NCI-H345 (cell line): ENCODE measurements around the gene CRELD2.
A peak's percentile ranks its signal among the peaks of the same experiment; 100 is the strongest.

Experiments used
- DNase-seq: peaks from one replicate; lab custom pipeline; 2025; lab: John Stamatoyannopoulos, UW

CRELD2 gene, protein sequence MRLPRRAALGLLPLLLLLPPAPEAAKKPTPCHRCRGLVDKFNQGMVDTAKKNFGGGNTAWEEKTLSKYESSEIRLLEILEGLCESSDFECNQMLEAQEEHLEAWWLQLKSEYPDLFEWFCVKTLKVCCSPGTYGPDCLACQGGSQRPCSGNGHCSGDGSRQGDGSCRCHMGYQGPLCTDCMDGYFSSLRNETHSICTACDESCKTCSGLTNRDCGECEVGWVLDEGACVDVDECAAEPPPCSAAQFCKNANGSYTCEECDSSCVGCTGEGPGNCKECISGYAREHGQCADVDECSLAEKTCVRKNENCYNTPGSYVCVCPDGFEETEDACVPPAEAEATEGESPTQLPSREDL

DNA sequence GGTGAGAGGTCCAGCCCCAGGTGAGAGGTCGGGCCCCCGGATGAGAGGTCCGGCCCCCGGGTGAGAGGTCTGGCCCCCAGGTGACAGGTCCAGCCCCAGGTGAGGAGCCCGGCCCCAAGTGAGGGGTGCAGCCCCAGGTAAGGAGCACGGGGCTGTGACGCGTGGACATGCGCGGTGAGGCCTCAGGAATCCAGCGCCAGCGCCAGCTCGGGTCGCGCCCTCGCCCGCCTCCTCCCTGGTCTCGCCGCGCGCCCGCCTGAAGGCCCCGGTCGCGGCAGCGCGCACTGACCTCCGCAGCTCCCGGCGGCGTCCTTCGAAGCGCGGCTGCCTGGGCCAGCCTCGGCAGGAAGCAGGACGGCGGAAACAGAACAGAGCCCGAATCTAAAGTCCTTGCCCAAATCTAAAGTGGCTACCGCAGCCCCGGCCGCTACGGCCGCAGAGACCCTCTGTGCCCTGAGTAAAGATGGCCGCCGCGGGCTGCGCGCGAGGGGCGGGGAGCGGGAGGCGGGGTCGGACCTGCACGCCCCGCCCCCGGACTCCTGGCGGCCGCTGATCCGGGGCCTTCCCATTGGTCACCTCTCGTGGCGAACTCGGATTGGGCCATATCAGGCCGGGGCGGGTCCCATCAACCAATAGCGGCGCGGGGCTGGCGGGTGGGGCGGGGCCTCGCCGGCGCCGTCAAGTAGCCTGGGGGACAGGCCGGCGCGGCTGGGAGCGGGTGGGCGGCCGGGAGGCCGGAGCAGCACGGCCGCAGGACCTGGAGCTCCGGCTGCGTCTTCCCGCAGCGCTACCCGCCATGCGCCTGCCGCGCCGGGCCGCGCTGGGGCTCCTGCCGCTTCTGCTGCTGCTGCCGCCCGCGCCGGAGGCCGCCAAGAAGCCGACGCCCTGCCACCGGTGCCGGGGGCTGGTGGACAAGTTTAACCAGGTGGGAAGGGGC lies at the start of gene CRELD2, which contains the start of gene ALG12:
Gene CRELD2, plus strand, starts transcription at position 661 of the 937 bp plus-strand sequence. Its CDS starts 136 bp downstream, at position 797.
Gene ALG12, minus strand, starts transcription at position 465 of the 937 bp plus-strand sequence. CDS start 4,673 bp downstream, outside the sequence.
- peak; percentile 93 for DNase-seq

DNA sequence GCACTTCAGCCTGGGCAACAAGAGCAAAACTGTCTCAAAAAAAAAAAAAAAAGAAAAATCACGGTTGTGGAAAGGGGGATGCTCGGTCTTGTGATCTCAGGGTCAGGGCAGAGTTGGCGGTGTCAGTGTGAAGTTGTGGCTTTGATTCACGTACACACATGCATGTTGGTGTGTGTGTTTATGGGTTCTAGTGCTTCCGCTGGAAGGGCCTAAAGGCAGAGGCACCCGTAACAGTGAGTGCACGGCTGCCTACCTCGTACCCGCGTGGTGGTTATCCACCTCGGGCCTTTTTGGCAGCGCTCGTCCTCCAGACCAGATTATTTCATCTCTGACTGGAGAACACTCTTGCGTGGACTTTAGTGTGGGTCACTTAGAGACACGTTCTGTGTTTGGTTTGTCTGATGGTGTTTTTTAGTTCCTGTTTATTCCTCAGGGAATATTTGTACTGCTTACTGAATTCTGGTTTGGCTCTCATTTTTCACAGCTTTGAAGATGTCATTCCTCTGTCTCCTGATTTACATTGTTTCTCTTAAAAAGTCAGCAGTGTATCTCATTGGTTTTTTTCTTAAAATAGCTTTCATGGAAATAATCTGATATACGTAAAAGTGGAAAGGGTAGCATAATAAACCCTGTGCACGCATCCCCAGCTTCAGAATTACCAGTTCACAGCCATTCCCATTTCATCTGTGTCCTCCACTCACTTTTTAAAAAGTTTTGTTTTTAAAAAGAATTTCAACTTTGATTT lies 49.2 kb upstream of the CRELD2 start:
- no peak for DNase-seq

DNA sequence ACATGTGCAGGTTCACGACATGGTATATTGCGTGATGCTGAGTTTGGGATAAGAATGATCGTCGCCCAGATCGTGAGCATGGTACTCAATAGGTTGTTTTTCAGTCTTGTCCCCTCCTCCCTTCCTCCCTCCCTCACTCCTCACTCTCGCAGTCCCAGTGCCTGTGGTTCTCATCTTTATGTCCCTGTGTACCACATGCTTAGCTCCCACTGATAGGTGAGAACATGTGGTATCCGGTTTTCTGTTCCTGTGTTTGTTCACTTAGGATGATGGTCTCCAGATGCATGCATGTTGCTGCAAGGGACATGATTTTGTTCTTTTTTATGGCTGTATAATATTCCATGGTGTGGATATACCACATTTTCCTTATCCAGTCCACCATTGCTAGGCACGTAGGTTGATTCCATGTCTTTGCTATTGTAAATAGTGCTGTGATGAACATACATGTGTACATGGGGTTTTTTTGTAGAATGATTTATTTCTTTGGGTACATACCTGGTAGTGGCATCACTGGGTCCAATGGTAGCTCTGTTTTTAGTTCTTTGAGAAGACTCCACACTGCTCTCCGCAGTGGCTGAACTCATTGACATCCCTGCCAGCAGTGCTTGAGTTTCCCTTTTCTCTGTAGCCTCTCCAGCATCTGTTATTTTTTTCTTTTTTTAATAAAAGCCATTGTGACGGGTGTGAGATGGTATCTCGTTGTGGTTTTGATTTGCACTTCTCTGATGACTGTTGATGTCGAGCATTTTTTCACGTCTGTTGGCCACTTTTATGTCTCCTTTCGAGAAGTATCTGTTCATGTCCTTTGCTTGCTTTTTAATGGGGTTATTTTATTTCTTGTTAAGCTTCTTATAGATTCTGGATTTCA lies 48.4 kb upstream of the CRELD2 start:
- DNase-seq: no peak

DNA sequence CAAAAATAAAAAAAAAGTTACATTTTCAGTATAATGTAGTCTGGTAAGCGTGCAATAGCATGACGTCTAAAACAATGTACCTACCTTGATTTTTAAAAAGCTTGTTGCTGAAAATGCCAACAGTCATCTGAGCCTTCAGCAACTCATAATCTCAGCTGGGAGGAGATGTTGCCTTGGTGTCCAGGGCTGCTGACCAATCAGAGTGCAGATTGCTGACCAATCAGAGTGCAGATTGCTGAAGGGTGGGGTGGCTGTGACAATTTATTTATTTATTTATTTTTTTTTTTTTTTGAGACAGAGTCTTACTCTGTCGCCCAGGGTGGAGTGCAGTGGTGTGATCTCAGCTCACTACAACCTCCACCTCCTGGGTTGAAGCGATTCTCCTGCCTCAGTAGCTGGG lies 47.0 kb upstream of the CRELD2 start:
- no peak for DNase-seq

DNA sequence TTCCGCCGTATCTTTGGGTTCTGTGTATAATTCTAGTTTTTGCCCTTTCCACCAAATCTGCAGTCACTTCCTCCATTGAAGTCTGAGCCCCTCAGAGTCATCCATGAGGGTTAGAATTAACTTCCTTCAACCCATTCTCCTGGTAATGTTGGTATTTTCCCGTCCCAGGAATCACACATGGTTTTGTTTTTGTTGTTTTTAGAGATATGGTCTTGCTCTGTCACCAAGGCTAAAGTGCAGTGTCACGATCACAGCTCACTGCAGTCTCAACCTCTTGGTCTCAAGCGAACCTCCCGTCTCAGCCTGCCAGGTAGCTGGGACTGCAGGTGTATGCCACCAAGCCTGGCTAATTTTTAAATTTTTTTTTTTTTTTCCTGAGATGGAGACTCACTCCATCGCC lies 46.1 kb upstream of the CRELD2 start:
- no peak for DNase-seq

DNA sequence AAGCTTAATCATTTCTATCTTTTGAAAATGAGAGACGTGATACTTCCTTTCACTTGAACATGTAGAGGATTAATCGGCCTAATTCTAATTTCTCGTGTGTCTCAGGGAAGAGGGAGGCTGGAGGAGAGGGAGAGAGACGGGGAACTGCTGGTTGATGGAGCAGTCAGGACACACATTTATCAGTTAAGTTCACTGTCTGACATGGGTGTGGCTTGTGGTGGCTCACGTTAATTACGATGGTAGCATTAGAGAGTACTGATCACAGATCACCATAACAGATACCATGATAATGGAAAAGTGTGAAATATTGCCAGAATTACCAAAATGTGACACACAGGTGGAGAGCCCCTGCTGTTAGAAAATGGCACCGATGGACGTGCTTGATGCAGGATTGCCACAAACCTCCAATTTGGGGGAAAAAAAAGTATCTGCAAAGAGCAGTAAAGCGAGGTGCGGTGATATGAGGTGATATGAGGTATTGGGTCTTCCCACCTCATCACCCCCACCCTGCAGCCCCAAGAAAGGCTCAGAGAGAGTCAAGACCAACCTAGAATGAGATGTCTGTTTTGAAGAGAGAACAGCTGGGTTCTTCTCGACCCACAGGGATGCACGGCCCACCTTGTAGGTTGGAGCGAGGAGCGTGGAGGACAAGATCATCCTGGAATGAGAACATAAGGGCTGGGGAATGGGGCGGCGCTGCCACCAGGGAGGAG lies 45.0 kb upstream of the CRELD2 start:
- DNase-seq: no peak

DNA sequence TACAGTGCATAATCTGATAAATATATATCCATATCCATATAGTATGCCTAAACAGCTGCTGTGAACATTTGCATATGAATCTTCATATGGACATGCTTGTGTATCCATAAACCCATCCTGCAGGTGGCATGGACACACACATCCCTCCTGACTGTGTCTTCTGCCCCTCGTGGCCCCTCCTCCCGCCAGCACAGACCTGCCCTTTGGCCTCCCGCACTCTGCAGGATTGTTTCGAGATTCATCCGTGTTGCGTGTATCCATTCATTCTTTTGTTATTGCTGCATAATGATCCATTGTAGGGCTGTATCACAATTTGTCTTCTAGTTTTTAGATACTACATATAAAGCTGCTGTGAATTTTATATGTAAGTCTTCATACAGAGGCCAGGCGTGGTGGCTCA lies 40.8 kb upstream of the CRELD2 start:
- no peak for DNase-seq

DNA sequence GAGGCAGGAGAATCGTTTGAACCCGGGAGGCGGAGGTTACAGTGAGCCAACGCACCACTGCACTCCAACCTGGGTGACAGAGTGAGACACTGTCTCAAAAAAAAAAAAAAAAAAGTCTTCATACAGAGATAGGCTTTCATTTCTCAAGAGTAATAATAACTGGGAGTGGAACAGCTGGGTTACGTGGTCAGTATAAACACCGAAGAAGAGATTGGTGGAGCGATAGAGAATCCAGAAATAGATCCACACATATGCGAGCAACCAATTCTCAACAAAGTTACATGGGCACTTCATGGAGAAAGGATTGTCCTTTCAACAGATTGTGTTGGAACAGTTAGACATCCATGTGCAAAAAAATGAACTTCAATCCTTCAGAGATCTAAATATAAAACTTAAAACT lies 40.2 kb upstream of the CRELD2 start:
- no peak for DNase-seq

DNA sequence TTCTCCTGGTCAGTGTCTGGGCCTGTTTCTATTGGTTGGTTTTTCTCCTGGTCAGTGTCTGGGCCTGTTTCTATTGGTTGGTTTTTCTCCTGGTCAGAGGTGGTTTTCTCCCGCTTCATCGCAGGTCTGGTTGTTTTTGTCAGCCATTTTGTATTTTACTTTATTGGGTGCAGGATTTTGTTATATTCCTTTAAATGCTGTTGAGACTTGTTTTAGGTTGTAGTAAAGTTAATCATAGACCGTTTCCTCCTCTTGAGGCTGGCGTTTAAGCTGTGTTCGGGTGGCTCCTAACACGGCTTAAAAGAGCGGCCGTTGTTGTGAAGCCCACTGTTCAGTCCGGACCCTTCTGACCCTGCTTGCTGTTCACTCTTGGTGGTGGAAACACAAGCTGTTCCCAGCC lies 38.6 kb upstream of the CRELD2 start:
- DNase-seq: no peak

DNA sequence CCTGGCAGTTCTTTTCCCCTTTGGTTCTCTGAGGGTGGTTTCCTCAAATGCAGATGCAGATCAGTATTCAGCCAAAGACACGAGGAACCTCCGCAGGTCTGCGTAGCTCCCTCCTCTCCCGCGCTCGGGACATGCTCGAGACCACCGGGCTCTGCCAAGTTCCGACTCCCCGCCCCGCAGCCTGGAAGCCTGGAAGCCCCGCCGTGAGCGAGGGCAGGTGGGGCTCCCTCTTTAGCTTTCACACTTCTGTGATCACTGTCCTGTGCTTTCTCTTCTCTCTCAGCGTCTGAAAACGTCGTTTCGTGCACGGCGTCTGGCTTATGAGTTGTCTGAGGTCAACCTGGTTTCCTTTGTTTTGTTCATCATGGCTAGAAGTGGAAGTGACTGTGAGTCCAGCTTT lies 38.2 kb upstream of the CRELD2 start:
- DNase-seq: no peak

DNA sequence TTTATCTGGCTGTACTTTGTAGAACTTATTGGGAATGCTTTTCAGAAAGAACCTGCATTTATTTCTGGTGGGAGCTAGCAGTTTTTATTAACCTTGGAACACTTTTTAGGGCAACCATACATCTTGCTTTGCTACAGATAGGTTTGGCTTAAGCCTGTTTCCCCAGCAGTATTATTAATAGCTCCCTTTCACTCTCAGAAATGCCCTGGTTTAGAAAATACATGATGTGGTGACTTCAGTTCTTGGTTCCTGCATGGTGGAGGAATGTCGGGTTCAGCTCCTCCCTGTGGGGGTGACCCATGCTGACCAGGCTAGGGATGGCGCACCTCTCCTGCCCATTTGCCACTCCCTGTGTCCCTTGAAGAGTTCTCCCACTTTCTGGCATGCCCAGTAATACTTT lies 36.6 kb upstream of the CRELD2 start:
- DNase-seq: no peak

DNA sequence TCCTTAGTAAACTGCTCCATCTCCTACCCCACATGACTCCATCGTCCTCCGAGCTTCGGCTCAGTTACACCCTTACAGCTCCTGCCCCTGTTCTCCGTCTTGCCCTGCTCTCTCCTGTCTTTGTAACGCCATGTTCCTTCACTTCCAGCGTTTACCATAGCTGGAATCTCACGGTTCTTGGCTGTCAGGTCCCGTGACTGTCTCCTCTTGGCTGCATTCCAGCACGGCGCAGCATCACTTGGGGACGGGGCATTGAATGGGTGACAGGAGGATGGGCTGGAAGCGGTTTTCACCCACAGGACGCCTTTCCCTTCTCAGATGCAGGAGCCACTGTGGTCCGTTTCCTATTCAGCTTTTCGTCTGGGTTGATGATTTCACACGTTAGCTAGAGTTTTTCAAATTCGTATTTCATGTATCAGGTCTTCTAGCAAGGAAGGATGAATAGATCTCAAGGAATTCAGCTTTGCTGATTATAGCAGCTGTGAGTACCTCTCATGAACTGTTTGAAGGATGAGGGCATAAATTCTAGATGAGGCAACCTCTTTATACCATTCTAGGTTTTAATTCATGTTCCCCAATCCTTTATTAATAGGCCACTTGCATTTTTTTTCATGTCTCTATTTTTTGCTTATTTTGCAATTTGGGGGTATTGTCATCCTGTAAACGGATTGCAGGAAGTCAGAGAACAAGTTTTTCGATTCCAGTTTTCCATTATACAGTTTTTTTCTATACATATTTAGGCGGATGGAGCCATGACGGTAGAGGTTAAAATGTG lies 35.7 kb upstream of the CRELD2 start:
- peak; percentile 42 for DNase-seq

DNA sequence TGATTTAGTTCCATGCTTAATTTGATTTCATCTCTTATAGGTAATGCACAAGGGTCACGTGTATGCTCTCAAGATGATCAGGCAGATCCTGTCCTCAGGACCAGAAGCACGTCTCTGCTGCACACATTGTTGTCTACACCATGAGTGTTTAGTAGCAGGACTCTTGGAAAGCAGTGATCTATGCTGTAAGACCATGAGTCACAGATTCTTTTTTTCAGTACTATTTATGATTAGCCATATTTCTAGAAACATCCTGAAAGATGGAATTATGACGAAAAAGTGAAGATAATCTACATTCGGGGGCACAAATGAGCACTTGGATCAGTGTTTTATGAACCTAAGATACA lies 35.2 kb upstream of the CRELD2 start:
- DNase-seq: no peak

DNA sequence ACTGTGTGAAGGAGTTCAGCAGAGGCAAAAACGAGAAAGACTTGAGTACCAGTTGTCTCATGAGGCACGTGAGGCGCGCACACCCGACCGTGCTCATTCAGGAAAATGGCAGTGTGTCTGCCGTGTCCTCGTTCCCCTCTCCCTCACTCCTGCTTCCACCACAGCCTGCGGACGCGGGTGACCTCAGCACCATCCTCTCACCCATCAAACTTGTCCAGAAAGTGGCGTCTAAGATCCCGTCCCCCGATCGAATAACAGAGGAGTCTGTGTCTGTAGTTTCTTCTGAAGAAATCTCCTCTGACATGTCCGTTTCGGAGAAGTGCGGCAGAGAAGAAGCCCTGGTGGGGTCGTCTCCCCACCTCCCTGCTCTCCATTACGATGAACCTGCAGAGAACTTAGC lies 34.4 kb upstream of the CRELD2 start:
- DNase-seq: no peak

DNA sequence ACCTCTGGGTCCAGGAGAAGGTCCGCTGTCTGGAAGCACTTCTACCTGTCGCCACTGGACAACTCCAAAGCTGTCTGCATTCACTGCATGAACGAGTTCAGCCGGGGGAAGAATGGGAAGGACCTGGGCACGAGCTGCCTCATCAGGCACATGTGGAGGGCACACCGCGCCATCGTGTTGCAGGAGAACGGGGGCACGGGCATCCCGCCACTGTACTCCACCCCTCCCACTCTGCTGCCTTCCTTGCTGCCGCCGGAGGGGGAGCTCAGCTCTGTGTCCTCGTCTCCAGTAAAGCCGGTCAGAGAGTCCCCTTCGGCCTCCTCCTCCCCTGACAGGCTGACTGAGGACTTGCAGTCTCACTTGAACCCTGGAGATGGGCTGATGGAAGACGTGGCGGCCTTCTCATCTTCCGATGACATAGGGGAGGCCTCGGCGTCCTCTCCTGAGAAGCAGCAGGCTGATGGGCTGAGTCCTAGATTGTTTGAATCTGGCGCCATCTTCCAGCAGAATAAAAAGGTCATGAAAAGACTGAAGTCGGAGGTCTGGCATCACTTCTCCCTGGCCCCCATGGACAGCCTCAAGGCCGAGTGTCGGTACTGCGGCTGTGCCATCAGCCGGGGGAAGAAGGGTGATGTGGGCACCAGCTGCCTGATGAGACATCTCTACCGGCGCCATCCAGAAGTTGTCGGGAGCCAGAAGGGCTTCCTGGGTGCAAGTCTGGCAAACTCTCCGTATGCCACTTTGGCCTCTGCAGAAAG lies 33.8 kb upstream of the CRELD2 start:
- no peak for DNase-seq

DNA sequence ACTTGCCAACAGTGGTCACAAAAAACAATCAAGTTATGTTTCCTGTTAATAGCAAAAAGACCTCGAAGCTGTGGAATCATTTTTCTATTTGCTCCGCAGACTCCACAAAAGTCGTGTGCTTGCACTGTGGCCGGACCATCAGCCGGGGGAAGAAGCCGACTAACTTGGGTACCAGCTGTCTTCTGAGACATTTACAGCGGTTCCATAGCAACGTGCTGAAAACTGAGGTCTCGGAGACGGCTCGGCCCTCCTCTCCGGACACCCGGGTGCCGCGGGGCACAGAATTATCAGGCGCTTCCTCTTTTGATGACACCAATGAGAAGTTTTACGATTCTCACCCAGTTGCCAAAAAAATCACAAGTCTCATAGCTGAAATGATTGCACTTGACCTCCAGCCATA lies 33.2 kb upstream of the CRELD2 start:
- DNase-seq: no peak

DNA sequence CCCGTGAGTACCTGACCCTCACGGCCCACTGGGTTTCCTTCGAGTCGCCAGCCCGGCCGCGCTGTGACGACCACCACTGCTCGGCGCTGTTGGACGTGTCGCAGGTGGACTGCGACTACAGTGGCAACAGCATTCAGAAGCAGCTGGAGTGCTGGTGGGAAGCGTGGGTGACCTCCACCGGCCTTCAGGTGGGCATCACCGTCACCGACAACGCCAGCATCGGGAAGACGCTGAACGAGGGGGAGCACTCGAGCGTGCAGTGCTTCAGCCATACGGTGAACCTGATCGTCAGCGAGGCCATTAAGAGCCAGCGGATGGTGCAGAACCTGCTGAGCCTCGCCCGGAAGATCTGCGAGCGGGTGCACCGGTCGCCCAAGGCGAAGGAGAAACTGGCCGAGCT lies 32.6 kb upstream of the CRELD2 start:
- no peak for DNase-seq

DNA sequence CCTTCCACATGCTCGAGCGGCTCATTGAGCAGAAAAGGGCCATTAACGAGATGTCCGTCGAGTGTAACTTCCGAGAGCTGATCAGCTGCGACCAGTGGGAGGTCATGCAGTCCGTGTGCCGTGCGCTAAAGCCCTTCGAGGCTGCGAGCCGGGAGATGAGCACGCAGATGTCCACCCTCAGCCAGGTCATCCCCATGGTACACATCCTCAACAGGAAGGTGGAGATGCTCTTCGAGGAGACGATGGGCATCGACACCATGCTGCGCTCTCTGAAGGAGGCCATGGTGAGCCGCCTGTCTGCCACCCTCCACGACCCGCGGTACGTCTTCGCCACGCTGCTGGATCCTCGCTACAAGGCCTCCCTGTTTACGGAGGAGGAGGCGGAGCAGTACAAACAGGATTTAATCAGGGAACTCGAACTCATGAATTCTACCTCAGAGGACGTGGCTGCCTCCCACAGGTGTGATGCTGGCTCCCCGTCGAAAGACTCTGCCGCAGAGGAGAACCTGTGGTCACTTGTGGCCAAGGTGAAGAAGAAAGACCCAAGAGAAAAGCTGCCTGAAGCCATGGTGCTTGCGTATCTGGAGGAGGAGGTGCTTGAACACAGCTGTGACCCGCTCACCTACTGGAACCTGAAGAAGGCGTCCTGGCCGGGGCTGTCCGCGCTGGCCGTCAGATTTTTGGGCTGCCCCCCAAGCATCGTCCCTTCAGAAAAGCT lies 31.9 kb upstream of the CRELD2 start:
- no peak for DNase-seq

DNA sequence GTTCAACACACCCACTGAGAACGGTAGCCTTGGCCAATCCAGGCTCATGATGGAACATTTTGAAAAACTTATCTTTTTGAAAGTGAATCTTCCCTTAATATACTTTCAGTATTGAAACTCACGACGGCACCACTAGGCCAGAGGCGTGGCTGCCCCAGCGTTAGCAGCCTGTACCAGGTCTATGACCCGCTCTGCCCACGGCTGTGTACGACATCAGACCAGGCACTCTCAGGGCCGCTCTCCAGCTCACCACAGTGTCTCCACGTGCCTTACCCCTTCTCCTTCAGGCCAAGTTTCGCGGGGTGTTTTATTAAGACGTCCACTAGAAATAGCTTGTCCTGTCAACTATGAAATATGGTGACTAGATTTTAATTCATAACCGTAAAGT lies 31.4 kb upstream of the CRELD2 start:
- DNase-seq: no peak
